CD1c-positive myeloid dendritic cell (primary cell): ENCODE results near the gene ARHGAP23.

Source experiments
- DNase-seq: peaks from one replicate; pipeline ENCODE4 v3.0.0-alpha.2; 2016; ENCODE audit errors: extremely low spot score

ARHGAP23 gene

DNA sequence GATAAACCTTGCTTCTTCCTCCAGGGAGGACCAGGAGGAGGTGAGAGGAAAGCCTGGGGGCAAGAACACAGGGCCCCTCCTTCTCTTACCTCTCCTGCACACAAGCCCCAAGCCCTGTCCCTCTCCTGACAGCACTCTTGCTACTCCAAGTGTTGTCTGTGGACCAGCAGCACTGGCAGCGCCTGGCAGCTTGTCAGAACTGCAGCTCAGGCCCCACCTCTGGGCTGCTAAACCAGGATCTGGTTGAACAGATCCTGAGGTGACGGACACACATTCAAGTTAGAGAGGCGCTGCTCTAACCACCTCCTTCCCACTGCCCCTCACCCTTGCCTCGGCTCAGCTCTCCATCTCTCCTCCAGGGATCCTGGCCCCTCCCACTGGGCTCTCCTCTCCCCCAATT lies 121.0 kb downstream of the ARHGAP23 start:
- DNase-seq: no peak

- DNase-seq: no peak
These were observed 122.4 kb downstream of the ARHGAP23 start for GRCh38 chr17:38550661-38551060.

DNA sequence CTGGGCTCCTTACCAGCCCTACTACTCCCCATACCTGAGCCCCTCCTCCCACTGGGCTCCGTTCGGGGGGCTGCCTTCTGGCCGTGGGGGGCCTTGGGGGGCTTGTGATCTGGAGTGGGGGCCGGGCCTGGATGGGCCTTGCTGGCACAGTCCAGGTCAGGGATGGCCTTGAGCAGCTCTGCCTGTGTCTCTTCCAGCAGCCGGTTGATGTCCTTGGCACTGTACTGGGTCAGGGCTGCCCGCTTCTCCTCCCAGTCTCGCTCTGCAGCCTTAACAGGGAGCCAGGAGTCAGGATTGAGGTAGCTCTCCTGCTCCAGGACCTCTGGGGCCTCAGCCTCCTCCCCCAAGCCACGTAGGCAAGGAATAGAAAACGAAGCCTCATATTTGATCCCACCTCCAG lies 122.9 kb downstream of the ARHGAP23 start:
- DNase-seq: no peak

DNA sequence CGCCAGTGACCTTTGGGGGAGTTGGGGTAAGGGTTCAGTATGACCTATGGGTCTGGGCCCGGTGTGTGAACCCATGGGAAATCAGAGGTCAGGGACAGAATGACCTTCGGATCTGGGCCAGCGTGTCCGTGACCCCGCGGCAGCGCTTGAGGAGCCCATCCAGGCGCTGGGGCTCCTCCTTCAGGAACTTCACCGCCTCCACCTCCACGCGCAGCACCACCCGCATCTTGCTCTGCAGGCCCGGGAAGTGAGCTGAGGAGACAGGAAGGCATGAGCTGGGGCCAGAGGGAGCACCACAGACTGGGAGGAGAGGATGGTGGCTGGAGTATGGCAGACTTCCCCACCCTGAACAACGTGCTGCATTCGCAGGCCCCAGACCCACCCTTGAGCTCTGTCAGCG lies 124.1 kb downstream of the ARHGAP23 start:
- DNase-seq: no peak

- DNase-seq: no peak
These were observed 126.4 kb downstream of the ARHGAP23 start for GRCh38 chr17:38554430-38555350.

DNA sequence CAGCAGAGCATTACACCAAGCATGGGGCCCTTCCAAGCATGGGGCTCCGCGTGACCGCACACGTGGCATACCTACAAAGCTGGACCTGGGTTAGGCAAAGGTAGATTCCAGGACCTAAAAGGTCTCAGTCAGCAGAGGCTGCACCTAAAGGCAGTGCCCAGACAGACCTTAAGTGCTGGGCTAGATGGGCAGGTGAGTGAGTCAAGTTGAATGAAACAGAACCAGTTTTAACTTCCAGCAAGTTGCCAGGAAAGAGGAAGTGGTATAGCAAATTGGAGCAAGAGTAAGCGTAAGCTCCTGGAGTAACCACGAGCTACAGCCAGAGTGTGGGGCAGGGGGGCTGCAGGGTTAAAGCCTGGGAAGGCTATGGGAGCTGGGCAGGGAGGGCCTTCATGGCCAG lies 128.0 kb downstream of the ARHGAP23 start:
- peak; percentile 50 for DNase-seq

DNA sequence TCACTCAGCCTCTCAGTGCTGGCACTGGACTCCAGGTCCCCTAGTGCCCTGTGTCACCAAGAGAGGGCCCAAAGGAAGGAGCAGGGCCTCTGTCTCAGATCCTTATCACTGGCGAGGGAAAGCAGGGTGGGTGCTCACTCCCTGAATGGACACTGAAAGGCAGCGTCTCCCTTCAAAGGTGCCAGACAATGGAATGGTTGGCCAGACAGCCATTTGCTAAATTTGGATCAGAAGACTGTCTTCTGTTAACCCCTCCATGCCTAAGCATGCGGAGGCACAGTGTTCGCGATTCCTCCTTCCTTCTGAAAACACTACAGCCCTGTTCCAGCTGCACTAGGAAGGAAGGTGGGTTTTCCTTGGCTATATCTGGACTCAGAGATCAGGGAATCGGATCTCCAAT lies 129.1 kb downstream of the ARHGAP23 start:
- no peak for DNase-seq

DNA sequence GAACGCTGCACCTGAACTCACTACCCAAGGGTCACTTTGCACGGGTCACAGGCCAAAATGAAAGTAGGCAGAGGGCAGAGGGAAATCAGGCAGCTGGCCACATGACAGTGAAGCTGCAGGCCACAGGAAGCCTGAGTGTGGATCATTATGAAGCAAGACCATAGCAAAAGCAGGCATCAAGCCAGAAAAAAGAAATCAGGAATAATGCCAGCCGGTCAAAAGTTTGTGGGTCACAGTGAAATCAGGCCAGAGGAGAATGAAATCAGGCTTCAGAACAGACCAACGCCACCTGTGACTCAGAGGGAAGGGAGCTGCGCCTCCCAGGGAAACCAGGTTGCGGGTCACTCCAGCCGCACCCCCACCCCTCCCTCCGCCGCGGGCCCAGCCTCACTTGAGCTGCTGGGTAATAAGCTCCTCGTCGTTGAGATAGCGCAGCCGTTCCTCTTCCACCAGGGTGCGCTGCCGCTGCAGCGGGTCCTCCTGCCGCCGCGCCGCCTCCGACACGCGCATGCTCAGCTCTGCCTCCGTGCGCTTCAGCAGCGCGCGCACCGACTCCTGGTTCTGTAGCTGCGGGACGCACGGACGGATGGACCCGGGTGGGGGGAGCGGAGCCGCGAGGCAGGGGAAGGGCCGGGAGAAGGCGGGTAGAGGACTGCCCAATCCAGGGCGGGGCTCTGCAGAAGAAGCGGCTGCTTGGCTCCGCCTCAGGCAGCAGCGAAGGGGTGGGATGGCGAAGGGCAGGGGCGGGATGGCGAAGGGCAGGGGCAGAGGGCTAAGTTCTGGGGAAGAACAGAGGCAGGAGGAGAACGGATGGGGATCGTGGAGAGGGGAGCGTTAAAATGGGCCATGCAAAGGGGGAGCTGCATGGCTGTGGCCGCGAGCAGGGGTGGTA lies 129.8 kb downstream of the ARHGAP23 start:
- DNase-seq: peak; percentile 95

DNA sequence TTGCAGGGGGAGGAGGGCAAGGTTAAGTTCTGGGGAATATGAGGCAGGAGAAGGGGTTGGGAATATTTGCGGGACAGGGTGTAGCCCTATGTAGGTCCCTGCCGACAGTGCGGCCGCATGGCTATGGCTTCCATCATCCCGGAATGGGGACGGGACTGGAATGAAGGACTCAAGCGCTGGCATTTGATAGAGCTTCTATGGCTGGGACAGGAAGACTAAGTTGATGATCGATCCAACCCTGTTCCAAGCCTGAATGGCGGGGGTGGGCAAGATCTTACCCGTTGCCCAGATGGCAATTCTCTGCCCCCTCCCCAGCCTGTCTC lies 130.4 kb downstream of the ARHGAP23 start:
- no peak for DNase-seq

GRCh38 chr17:38559051-38559879 lies 131.0 kb downstream of the ARHGAP23 start:
- DNase-seq: peak; percentile 94

- no peak for DNase-seq
These were observed 131.6 kb downstream of the ARHGAP23 start for GRCh38 chr17:38559880-38560230.

DNA sequence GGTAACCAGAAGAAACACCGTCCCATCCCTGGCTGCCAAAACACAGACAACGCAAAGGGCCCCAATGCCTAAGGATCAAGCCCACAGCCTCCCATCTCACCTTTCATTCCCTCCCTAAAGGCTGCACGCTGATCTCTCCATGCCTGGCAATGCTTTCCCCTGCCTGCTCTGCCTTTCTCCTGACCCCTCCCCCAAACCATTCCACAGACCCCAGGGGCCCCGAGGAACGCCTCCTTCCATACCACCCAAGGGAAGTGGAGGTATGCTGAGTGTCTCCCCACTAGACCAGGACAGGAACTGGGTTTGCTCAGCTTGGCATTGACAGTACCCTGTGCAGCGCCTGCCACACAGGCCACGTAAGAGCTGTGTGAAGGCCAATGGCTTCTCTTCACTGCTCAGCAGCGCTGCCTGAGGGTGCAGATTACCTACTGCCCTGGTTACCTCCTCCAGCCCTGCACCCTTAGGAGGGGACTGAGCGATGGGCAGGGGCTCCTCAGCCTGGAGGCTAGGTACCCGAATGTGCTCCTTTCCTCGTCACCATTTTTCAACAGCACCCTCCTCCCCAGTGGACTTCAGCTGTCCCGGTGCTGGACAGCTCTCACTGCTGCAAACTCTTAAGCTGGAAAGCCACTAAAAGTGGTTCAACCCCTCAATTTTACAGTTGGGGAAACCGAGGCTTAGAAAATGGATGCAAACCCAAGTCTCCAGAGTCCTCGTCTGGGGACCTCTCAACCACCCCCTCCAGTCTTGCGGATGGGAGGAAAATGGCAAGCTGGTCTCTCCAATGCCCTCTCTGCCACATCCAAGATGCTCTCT lies 132.4 kb downstream of the ARHGAP23 start:
- DNase-seq: peak; percentile 20

DNA sequence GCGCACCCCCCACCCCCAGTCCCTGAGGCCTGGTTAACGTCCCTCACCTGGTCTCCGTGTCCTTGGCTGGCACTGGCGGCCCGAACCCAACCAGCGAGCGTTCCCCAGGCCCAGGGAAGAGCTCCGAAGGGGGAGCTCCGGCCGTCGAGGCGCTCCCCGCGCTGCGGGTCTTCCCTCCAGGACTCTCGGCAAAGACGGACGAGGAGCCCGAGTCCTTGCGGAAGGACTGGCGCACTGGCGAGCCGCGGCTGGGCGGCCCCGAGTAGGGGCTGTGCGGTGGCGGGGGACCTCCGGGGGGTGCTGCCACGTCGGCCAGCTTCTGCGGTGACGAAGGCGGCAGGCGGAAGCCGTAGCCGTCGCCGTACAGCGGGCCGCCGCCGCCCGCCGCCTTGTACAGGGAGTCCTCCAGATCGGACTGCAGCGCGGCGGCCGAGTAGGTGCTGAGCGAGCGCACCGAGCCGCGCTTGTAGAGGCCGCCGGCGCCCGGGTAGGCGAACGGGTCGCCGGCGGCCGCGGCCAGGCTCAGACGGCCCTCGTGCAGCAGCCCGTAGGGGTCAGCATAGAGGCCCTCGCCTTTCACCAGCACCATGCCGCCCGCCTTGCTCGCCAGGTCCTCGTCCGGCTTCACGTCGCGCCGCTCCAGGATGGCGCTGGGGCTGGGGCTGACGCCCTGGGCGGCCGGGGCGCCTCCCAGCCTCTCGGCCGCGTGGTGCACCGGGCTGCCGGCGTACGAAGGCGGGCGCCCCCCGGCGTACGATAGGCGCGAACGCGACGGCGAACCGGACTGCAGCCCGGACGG lies 133.4 kb downstream of the ARHGAP23 start:
- DNase-seq: no peak
